ENCODE data around the gene IL1RAPL1. TPM values are rescaled to one million over a fixed set of nuclear protein-coding genes. Genes with fewer than 3 reads are reported as not detected.

The IL1RAPL1 gene
- total RNA-seq, 1 donor from 2014 or later: not detected

DNA sequence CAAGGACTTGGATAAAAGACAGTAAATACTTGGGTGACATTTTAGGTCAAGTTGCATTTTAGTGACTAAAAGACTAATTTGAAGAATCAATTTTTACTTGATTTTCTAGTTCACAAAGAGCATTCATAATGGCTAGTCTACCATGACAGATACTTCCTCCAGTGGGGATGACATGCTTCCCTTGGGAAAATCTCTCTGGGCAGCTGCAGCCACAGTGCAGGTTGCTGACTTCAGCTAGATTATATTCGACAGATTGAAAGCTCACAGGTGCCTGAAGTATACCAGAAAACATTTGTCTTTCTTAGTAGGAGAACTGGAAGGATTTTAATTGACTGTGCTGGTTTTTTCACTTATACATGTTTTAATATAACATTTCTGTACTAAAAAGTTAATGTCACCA lies 1418.6 kb downstream of the IL1RAPL1 start:
- peak; percentile 62 for DNase-seq (ENCODE audit: low read depth)

Small RNA genes within 50 kb of the gene (microRNA-seq; reads per million reads assigned to microRNA genes)
- not detected for gene MIR4666B

Measured in myocyte (in vitro differentiated cells).